C4-2B (cell line): ENCODE results near the gene WNT7A.

Experiments used
- ZFX ChIP-seq: fragments of 450-650 bp; IDR thresholded peaks from 2 replicates; pipeline ENCODE4 v1.6.1; 2017
- TF ChIP-seq, protein P1 (sequence below): fragments of 450-650 bp; conservative IDR thresholded peaks from 2 replicates; pipeline ENCODE4 v1.5.1; 2017; ENCODE audit warnings: mild to moderate bottlenecking

DNA sequence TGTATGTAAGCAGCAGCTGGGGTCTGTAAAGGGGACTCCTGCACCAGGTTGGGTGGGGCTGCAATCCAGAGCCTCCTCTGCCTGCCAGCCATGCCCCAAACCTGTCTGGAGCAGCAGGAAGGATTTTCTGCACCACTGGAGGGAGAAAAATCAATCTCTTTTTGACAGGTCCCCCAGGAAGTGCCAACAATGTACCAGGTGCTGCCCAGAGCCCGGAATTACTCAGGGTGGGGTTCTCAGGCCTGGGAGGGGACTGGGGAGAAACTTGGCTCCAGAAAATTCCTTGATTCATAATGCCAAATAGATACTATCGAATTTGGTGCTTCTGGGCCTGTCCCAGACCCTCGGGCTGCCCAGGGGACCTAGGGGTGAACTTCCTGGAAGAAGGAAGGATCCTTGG, 52.6 kb downstream of the WNT7A start:
- TF ChIP-seq, protein P1, sequence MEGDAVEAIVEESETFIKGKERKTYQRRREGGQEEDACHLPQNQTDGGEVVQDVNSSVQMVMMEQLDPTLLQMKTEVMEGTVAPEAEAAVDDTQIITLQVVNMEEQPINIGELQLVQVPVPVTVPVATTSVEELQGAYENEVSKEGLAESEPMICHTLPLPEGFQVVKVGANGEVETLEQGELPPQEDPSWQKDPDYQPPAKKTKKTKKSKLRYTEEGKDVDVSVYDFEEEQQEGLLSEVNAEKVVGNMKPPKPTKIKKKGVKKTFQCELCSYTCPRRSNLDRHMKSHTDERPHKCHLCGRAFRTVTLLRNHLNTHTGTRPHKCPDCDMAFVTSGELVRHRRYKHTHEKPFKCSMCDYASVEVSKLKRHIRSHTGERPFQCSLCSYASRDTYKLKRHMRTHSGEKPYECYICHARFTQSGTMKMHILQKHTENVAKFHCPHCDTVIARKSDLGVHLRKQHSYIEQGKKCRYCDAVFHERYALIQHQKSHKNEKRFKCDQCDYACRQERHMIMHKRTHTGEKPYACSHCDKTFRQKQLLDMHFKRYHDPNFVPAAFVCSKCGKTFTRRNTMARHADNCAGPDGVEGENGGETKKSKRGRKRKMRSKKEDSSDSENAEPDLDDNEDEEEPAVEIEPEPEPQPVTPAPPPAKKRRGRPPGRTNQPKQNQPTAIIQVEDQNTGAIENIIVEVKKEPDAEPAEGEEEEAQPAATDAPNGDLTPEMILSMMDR, result no peak
- TF ChIP-seq ZFX, result no peak
